Mesenchymal stem cell (in vitro differentiated cells and primary cell): ENCODE data around the gene SLC10A3. TPM values are rescaled to one million over a fixed set of nuclear protein-coding genes. Genes with fewer than 3 reads are reported as not detected.
A peak's percentile ranks its signal among the peaks of the same experiment; 100 is the strongest.

Source experiments
- DNase-seq: peaks from one replicate; pipeline ENCODE4 v3.0.0-alpha.2; 2013
- H2AFZ ChIP-seq: one replicate; pipeline ENCODE4 v1.6.1; 2013; ENCODE audit warnings: low read depth, mild to moderate bottlenecking, control low read depth, inconsistent platforms, low read length, moderate library complexity
- H2AK5ac ChIP-seq: 2 replicates; pipeline ENCODE4 v1.6.1; 2013; ENCODE audit warnings: low read length, moderate library complexity, mild to moderate bottlenecking, inconsistent platforms; ENCODE audit not compliant: severe bottlenecking
- H2BK120ac ChIP-seq: one replicate; pipeline ENCODE4 v1.6.1; 2013; ENCODE audit warnings: low read depth, mild to moderate bottlenecking, inconsistent platforms, low read length, moderate library complexity
- H2BK12ac ChIP-seq, 2 experiments: one replicate each; pipeline ENCODE4 v1.6.1; 2013; ENCODE audit warnings: inconsistent platforms in 2 of 2, low read length in 2 of 2, mild to moderate bottlenecking in 2 of 2, moderate library complexity in 2 of 2, control low read depth in 1 of 2
- H2BK15ac ChIP-seq: one replicate; pipeline ENCODE4 v1.6.1; 2013; ENCODE audit warnings: mild to moderate bottlenecking, low read depth, inconsistent platforms; ENCODE audit not compliant: poor library complexity, severe bottlenecking
- H2BK5ac ChIP-seq: 2 replicates; pipeline ENCODE4 v1.6.1; 2013; ENCODE audit warnings: low read depth, mild to moderate bottlenecking, low read length, control low read depth, inconsistent platforms; ENCODE audit not compliant: poor library complexity, severe bottlenecking
- H3K14ac ChIP-seq, 2 experiments: one replicate each; pipeline ENCODE4 v1.6.1; 2013; ENCODE audit warnings: inconsistent platforms in 2 of 2, low read length in 2 of 2, control low read depth in 1 of 2, mild to moderate bottlenecking in 1 of 2, moderate library complexity in 1 of 2
- H3K18ac ChIP-seq, 2 experiments: one replicate each; pipeline ENCODE4 v1.6.1; 2013; ENCODE audit warnings: inconsistent platforms in 2 of 2, low read length in 2 of 2, control low read depth in 1 of 2, low read depth in 1 of 2, mild to moderate bottlenecking in 1 of 2
- H3K23ac ChIP-seq, 2 experiments: one replicate each; pipeline ENCODE4 v1.6.1; 2013; ENCODE audit warnings: inconsistent platforms in 2 of 2, low read length in 2 of 2, mild to moderate bottlenecking in 2 of 2, moderate library complexity in 2 of 2, control low read depth in 1 of 2
- H3K27ac ChIP-seq: 2 replicates; pipeline ENCODE4 v1.5.1; 2013; ENCODE audit warnings: mild to moderate bottlenecking, moderate library complexity, low read length, control low read depth, inconsistent platforms; ENCODE audit not compliant: poor library complexity, severe bottlenecking
- H3K27me3 ChIP-seq, 2 experiments: 2 replicates each; pipeline versions ENCODE4 v1.6.1 to v1.7.0; 2013; ENCODE audit warnings: low read length in 2 of 2, mild to moderate bottlenecking in 2 of 2, moderate library complexity in 2 of 2, control low read depth in 1 of 2, inconsistent platforms in 1 of 2; ENCODE audit not compliant: control insufficient read depth in 1 of 2, insufficient read depth in 1 of 2
- H3K36me3 ChIP-seq, 2 experiments: 2 replicates each; pipeline versions ENCODE4 v1.6.1 to v1.7.0; 2013; ENCODE audit warnings: low read length in 2 of 2, control low read depth in 1 of 2, inconsistent platforms in 1 of 2, low read depth in 1 of 2, mild to moderate bottlenecking in 1 of 2; ENCODE audit not compliant: insufficient read depth in 2 of 2, control insufficient read depth in 1 of 2
- H3K4ac ChIP-seq, 2 experiments: one replicate each; pipeline ENCODE4 v1.6.1; 2013; ENCODE audit warnings: inconsistent platforms in 2 of 2, low read length in 2 of 2, mild to moderate bottlenecking in 2 of 2, moderate library complexity in 2 of 2, control low read depth in 1 of 2, low read depth in 1 of 2
- H3K4me1 ChIP-seq: 2 replicates; pipeline ENCODE4 v1.6.1; 2013; ENCODE audit warnings: low read depth, low read length, control low read depth; ENCODE audit not compliant: control insufficient read depth, insufficient read depth
- H3K4me2 ChIP-seq: 2 replicates; pipeline ENCODE4 v1.6.1; 2013; ENCODE audit warnings: low read length, mild to moderate bottlenecking, inconsistent platforms; ENCODE audit not compliant: poor library complexity, severe bottlenecking
- H3K4me3 ChIP-seq, 2 experiments: 2 replicates each; pipeline versions ENCODE4 v1.5.1 to v1.7.0; 2013; ENCODE audit warnings: low read length in 2 of 2, mild to moderate bottlenecking in 2 of 2, control low read depth in 1 of 2, low read depth in 1 of 2; ENCODE audit not compliant: insufficient read depth in 1 of 2
- H3K79me1 ChIP-seq: replicated peaks from 2 replicates; pipeline ENCODE4 v1.6.1; 2013; ENCODE audit warnings: mild to moderate bottlenecking, control low read depth, low read length, inconsistent platforms; ENCODE audit not compliant: poor library complexity, severe bottlenecking
- H3K9ac ChIP-seq: 2 replicates; pipeline ENCODE4 v1.7.0; 2013; ENCODE audit warnings: mild to moderate bottlenecking, low read length, moderate library complexity
- H3K9me3 ChIP-seq: 2 replicates; pipeline ENCODE4 v1.7.0; 2013; ENCODE audit warnings: mild to moderate bottlenecking, low read length; ENCODE audit not compliant: control insufficient read depth
- H4K8ac ChIP-seq: one replicate; pipeline ENCODE4 v1.6.1; 2013; ENCODE audit warnings: inconsistent platforms, mild to moderate bottlenecking, low read length, moderate library complexity
- H4K91ac ChIP-seq: one replicate; pipeline ENCODE4 v1.6.1; 2013; ENCODE audit warnings: mild to moderate bottlenecking, low read length, inconsistent platforms
- WGBS: methylation state at CpG from one replicate; pipeline ENCODE4 v1.1.7; 2013; ENCODE audit warnings: mixed read lengths; 5-methylcytosine and 5-hydroxymethylcytosine counted together
- polyA plus RNA-seq, 2 experiments: library from polyadenylated mRNA; stranded (reverse); fragments of 200-250 nt; gene quantifications; one replicate each; pipeline ENCODE4 v1.2.3, GENCODE V29; 2013

Gene SLC10A3
- polyA plus RNA-seq (2013, experiment 1 of 2), result 27.5 TPM
- 27.3 TPM for polyA plus RNA-seq (2013, experiment 2 of 2)

- Histone ChIP-seq H2BK15ac (peak within 1 kb of the TSS; percentile 90), H4K91ac (peak within 1 kb of the TSS; percentile 75), H2AFZ (peak within 1 kb of the TSS; percentile 63), H2AK5ac (peak within 1 kb of the TSS; percentile 51), H3K14ac (peak within 1 kb of the TSS in 1 of 2 experiments; percentile 48), H3K27ac (peak within 1 kb of the TSS; percentile 76), H3K23ac (no peak within 1 kb of the TSS), H2BK5ac (peak within 1 kb of the TSS; percentile 57), H3K4me2 (peak within 1 kb of the TSS; percentile 82), H3K79me1 (peaks cover 5% of the 10 kb centered on the region), H2BK12ac (peak within 1 kb of the TSS in 1 of 2 experiments; percentile 54), H3K9me3 (no peaks in the 10 kb centered on the region), H3K4me1 (peaks cover 14% of the 10 kb centered on the region), H2BK120ac (peak within 1 kb of the TSS; percentile 79), H3K36me3 (peaks cover 15 to 19% of the 10 kb centered on the region in 2 experiments), H3K4me3 (peak within 1 kb of the TSS; percentile 65 to 82), H3K27me3 (peaks cover 0 to 5% of the 10 kb centered on the region in 2 experiments), H3K18ac (peak within 1 kb of the TSS; percentile 70 to 88), H3K4ac (peak within 1 kb of the TSS; percentile 67 to 95), H3K9ac (peak within 1 kb of the TSS; percentile 93), H4K8ac (no peak within 1 kb of the TSS)
- under 1% methylated on average over 49 of the region's 71 CpGs for WGBS
- peak; percentile 94 for DNase-seq
Measured at GRCh38 chrX:154490414-154491083, at the start of gene SLC10A3. SLC10A3 (minus strand) TSS chrX:154490629; CDS start chrX:154488940, 1,689 bp downstream.

- Histone ChIP-seq H3K18ac (peak overlapping the region in 1 of 2 experiments; percentile 21), H3K14ac (no peak overlapping the region), H3K9me3 (no peaks in the 10 kb centered on the region), H2BK15ac (no peak overlapping the region), H3K36me3 (peaks cover 33 to 40% of the 10 kb centered on the region in 2 experiments), H2BK5ac (no peak overlapping the region), H3K4me2 (no peak overlapping the region), H3K9ac (no peak overlapping the region), H3K23ac (no peak overlapping the region), H3K79me1 (peaks cover 4% of the 10 kb centered on the region), H4K8ac (no peak overlapping the region), H3K4ac (no peak overlapping the region), H2AFZ (no peak overlapping the region), H3K27me3 (peaks cover 0 to 15% of the 10 kb centered on the region in 2 experiments), H3K4me3 (no peak overlapping the region), H2BK12ac (no peak overlapping the region), H2AK5ac (no peak overlapping the region), H4K91ac (no peak overlapping the region), H3K27ac (no peak overlapping the region), H3K4me1 (peaks cover 28% of the 10 kb centered on the region), H2BK120ac (no peak overlapping the region)
- no peak for DNase-seq
- 90% methylated on average over 7 of the region's 8 CpGs for WGBS
Measured at GRCh38 chrX:154539077-154539476, 48.6 kb upstream of the SLC10A3 start.

GRCh38 chrX:154535892-154536291 lies 45.5 kb upstream of the SLC10A3 start:
- no peak overlapping the region for H2AFZ ChIP-seq
- H3K36me3 ChIP-seq, result peaks cover 51% of the 10 kb centered on the region in 2 experiments
- whole genome bisulfite sequencing, result 97% methylated on average over 8 of the region's 9 CpGs
- H3K14ac ChIP-seq, result no peak overlapping the region
- H4K8ac ChIP-seq, result peak overlapping the region; percentile 28
- H3K4me2 ChIP-seq, result no peak overlapping the region
- H3K4me1 ChIP-seq, result peaks cover 21% of the 10 kb centered on the region
- no peak overlapping the region for H3K23ac ChIP-seq
- H3K9me3 ChIP-seq, result no peaks in the 10 kb centered on the region
- no peak for DNase-seq
- no peak overlapping the region for H3K4ac ChIP-seq
- H2BK120ac ChIP-seq, result no peak overlapping the region
- no peak overlapping the region for H3K18ac ChIP-seq
- no peak overlapping the region for H2BK15ac ChIP-seq
- peak overlapping the region; percentile 7 for H4K91ac ChIP-seq
- no peak overlapping the region for H3K4me3 ChIP-seq
- H2BK12ac ChIP-seq, result no peak overlapping the region
- H3K79me1 ChIP-seq, result peaks cover 4% of the 10 kb centered on the region
- no peak overlapping the region for H3K27ac ChIP-seq
- no peak overlapping the region for H3K9ac ChIP-seq
- H2AK5ac ChIP-seq, result no peak overlapping the region
- peaks cover 0 to 14% of the 10 kb centered on the region in 2 experiments for H3K27me3 ChIP-seq
- H2BK5ac ChIP-seq, result no peak overlapping the region

- H4K91ac ChIP-seq, result peak overlapping the region; percentile 73
- H3K14ac ChIP-seq, result peak overlapping the region in 1 of 2 experiments; percentile 69
- 32% methylated on average over 28 of the region's 34 CpGs for WGBS
- H3K27me3 ChIP-seq, result peaks cover 0 to 16% of the 10 kb centered on the region in 2 experiments
- H3K4me2 ChIP-seq, result no peak overlapping the region
- H3K4me3 ChIP-seq, result no peak overlapping the region
- no peak overlapping the region for H3K23ac ChIP-seq
- H3K4me1 ChIP-seq, result peaks cover 22% of the 10 kb centered on the region
- H2BK5ac ChIP-seq, result no peak overlapping the region
- H3K79me1 ChIP-seq, result peaks cover 4% of the 10 kb centered on the region
- H3K27ac ChIP-seq, result peak overlapping the region; percentile 4
- peak overlapping the region; percentile 18 for H3K9ac ChIP-seq
- H2BK120ac ChIP-seq, result no peak overlapping the region
- peak overlapping the region; percentile 16 for H2BK15ac ChIP-seq
- H3K36me3 ChIP-seq, result peaks cover 46 to 58% of the 10 kb centered on the region in 2 experiments
- H3K18ac ChIP-seq, result no peak overlapping the region
- peak overlapping the region; percentile 46 to 77 for H2BK12ac ChIP-seq
- H2AFZ ChIP-seq, result no peak overlapping the region
- no peaks in the 10 kb centered on the region for H3K9me3 ChIP-seq
- no peak overlapping the region for H2AK5ac ChIP-seq
- peak; percentile 78 for DNase-seq
- H4K8ac ChIP-seq, result peak overlapping the region; percentile 38
- no peak overlapping the region for H3K4ac ChIP-seq
Measured at GRCh38 chrX:154534526-154535322, 44.3 kb upstream of the SLC10A3 start.
